ENCODE measurements around the gene NUFIP2. TPM values are rescaled to one million over a fixed set of nuclear protein-coding genes. Genes with fewer than 3 reads are reported as not detected.

NUFIP2 gene
- 40.0 to 64.8 TPM (median 55.4 TPM) in 5 replicates for total RNA-seq (2022; extraction: Qiagen RNA extraction)

GRCh38 chr17:29293890-29294579 is at the start of gene NUFIP2:
TSS of gene NUFIP2 (minus strand) at chr17:29294148. CDS start at chr17:29294059, 89 bp downstream.

GRCh38 chr17:29246628-29247027 is 47.3 kb downstream of the NUFIP2 start, which contains the start of gene CRYBA1:
TSS of gene CRYBA1 (plus strand) at chr17:29246859. CDS start at chr17:29246864, 5 bp downstream.

Other genes starting within 250 kb of the NUFIP2 start
- gene MYO18A, start 113.8 kb downstream of the NUFIP2 start, total RNA-seq (2022; extraction: Qiagen RNA extraction), result 24.2 to 33.5 TPM (median 30.4 TPM) in 5 replicates
- not detected in 5 replicates for gene CRYBA1, start 47.3 kb downstream of the NUFIP2 start, total RNA-seq (2022; extraction: Qiagen RNA extraction)
- gene TAOK1, start 96.2 kb upstream of the NUFIP2 start, total RNA-seq (2022; extraction: Qiagen RNA extraction), result 15.2 to 27.7 TPM (median 22.4 TPM) in 5 replicates

Data from A549 treated with CORT108297 at 1 μM for 4 hours (cell line).